DMS79 (cell line): ENCODE results near the gene CRYL1.

Experiments used
- DNase-seq: peaks from one replicate; lab custom pipeline; 2025; lab: John Stamatoyannopoulos, UW

Gene CRYL1, protein sequence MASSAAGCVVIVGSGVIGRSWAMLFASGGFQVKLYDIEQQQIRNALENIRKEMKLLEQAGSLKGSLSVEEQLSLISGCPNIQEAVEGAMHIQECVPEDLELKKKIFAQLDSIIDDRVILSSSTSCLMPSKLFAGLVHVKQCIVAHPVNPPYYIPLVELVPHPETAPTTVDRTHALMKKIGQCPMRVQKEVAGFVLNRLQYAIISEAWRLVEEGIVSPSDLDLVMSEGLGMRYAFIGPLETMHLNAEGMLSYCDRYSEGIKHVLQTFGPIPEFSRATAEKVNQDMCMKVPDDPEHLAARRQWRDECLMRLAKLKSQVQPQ

DNA sequence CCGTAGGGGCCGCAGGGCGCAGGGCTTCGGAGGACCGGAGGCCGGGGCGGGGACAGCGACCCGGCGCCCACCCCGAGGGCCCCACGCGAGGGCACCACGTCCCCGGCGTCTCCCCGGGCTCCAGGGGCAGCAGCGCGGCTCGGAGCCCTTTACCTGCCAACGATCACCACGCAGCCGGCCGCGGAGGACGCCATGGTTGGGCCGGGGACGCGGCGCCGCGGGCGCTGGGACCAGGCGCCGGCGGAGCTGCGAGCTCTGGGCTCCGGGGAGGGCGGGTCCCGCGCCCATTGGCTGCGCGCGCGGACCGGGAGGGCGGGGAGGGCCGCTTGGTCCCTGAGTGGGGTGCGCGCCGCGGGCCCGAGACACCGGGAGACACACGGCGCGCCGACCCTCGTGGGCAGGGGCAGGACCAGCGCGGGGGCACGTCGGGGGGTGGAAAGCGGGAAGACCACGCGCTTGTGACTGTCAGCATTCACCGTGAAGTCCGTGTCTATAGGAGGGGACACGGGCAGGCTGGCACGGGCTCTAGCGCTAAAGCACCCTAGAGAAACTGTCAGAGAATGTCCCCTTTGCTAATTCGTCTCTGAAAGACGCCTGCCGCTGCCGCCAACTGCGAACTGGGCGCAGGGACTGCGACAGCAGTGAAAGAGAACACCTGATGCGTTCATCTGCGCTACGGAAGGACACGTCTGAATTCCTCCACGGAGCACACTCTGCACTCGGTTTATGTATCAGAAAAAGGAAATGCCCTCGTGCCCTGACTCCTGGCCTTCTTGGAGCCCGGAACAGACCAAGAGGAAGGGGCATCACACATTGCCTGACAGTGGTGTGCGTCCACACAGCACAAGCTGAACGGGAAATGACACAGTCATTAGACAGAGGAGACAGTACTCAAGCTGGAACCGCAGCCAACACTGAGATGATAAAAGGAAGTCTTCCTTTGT is at the start of gene CRYL1:
Gene CRYL1, minus strand, starts transcription at position 257 of the 944 bp plus-strand sequence. Its CDS starts 63 bp downstream, at position 194.
- DNase-seq = no peak

DNA sequence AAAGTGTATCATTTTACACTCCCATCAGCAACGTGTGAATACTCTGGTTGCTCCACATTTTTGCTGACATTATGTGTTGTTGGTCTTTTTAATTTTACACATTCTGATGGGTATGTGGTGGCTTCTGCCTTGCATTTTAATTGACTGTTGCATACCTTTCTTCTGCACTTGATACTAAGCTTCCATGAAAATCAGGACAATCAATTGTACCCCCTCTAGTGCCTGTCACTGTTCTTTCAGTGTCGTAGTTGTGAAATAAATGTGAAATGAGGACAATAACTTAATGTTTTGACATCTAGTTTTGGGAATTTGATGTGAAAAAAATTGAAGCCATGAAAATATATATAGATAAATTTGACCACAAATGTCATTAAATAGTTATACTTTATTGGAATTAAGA is 48.0 kb upstream of the CRYL1 start:
- no peak for DNase-seq

DNA sequence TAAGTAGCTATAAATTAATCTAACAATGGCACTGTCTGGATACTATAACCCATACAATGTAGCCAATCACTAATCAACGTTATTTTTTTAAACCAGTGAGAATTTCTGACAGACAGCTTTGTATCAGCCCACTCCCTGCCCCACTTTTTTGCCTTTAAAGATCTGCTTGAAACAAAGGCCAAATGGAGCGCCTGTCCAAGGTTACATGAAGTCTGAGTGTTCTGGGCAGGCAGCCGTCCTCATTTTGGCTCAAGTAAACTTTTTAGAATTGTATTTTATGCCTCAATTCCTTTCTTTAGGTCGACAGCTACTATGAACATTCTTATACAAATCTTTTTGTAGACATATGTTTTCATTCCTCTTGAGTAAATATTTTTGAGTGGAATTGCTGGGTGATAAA is 47.5 kb upstream of the CRYL1 start:
- DNase-seq = no peak

DNA sequence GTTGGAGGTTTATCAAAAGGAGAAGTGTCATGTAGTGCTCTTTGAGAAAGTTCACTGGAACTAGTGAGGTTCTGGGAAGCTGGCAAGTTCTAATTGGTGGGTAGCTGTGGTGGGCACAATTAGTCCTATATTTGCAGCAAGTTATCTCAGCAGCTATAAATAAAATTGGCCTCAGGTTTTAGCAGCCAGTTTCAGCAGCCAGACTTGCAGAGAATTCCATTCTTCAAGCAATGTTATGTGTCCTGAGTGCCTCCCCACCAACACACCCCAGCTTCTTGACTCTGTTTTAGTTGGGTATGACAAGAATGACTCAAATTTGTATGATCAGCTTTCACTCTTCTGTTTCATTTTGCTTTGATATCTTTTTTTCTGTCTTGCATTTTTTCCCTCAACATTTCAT is 46.0 kb upstream of the CRYL1 start:
- no peak for DNase-seq

DNA sequence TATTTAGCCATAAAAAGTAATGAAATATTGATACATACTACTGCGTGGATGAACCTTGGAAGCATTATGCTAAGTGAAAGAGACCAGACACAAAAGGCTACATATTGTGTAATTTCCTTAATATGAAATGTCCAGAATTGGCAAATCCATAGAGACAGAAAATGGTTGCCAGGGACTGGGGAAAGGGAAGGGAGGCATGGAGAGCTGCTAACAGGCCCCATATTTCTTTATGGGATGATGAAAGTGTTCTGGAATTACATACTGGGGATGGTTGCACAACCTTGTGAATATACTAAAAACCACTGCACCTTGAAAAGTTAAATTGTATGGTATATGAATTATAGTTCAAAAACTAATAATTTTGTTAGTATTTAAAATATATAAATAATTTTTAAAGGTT is 44.9 kb upstream of the CRYL1 start:
- no peak for DNase-seq

DNA sequence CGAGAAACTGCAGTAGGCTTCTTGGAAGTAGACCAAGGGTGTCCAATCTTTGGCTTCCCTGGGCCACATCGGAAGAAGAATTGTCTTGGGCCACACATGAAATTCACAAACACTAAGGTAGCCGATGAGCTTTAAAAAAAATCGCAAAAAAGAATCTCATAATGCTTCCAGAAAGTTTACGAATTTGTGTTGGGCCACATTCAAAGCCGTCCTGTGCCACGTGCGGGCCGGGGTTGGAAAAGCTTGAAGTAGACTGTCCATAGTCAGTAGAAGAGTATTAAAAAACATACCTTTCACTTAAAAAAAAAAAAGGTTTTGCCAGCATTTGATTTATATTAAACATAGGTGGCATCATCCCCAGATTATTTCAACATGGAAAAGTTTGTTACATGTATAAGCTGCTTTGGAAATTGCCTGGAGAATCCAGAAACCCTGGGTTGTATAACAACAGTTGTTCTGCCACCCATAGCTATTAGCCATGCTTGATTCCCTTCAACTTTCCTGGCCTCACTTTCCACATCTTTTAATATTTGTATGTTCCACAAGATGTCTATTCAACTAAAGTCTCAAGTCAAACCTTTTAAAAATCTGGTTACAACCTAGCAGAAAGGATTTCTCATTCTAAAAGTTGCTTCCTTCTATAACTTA is 42.3 kb upstream of the CRYL1 start:
- DNase-seq = no peak

DNA sequence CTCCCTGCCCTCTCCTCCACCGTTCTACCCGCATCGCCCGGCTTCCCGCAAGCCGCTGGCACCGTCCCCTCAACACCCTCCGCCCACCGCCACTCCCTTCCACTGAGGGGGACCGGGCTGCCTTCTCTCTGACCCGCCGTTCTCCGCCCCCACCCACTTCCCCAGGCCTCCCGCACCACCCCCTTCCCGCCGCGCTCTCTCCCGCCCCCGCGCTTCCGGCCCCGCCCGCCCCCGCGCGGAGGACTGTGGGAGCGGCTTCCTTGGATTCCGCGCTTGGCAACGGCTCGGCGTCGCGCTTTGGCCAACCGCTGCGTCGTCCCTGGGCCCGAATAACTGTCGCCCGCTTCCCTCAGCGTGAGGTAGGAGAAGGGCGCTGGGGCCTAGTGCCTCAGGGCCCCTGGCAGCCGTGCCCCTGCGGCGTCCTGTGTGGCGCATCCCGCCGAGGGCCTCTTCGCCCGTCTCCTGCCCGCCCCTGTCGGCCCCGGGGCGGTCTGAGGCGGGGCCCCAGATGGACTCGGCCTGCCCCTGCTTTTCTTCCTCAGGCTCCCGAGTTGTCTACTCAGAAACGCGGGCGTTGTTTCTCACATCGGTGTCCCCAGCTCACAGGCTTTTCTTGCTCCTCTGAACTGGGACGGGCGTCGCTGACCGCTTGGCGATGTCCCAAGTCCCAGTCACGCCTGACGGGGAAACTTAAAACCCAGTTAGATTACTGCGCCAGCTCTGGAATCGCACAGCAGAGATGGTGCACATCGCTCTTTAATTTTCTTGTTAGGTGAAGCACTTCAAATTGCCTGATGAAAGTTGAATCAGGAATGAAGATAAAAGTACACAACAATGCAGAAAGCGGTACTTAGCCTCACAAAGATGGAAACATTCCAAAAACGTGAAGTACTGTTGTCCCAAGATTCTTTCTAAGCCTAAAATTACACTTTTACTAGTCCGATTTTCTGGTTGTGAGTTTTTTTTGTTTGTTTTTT is 41.5 kb upstream of the CRYL1 start, which contains the start of gene IFT88:
Gene IFT88, plus strand, starts transcription at position 260 of the 977 bp plus-strand sequence. CDS start 7,229 bp downstream, outside the sequence.
- DNase-seq = peak; percentile 60

DNA sequence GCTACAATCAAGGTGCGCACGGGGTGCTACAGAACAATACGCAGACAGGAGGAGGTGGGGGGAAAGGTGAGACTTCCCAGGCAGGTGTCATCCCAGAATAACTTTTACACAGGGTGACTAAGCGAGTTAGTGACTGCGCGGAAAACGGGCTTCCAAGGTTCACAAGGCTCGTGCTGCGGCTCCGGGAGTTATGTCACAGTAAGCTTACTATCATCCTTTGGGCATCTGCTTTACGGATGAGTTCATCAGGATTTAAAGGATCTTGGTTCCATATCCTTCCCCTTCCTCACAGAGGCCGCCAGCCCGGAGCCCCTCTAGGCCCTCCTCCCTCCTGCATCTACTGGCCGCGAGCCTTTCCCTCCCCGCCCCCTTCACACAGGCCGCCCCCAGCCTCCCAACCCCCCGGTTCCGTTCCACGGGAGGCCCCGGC is 40.8 kb upstream of the CRYL1 start:
- peak; percentile 42 for DNase-seq

DNA sequence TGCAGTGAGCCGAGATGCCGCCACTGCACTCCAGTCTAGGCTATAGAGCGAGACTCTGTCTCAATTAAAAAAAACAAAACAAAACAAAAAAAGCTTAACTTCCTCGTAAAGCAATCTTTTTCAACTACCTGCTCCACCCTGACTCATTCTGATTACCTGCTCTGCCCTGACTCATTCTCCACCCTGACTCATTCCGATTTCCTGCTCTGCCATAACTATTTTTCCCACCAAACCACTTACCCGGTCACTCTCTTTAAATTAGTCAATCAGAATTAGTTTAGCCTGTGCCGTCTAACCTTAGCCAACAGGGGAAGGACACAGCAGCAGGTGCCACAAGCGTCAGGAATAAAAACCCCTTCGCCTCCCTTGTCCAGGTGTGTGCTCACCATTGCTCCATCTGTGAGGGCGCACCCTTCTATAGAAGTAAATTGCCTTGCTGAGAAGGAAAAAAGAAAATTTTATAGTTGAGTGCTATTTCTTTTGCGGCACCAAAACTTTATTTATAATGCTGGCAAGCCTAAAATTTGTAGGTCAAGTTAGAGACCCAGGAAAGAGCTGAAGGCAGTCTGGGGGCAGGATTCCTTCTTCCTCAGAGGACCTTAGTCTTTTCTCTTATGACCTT is 39.6 kb upstream of the CRYL1 start:
- no peak for DNase-seq

DNA sequence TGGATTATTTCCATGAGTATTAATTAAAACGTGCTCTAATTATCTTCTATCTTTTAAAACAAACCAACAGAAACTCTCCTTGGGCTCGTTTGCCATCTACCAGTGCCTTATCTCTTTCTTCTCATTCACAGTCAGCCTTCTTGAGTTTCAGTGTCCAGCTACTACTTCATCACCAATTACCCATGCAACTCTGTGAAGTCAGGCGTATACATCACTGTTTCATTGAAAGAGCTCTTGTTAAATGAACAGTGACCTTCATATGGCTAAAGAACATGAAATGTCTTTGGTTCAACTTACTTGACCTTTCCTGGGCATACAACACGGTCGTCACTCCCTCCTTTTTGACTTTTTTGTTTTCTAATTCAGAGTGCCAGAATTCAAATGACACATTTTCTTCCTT is 36.1 kb upstream of the CRYL1 start:
- DNase-seq = no peak

DNA sequence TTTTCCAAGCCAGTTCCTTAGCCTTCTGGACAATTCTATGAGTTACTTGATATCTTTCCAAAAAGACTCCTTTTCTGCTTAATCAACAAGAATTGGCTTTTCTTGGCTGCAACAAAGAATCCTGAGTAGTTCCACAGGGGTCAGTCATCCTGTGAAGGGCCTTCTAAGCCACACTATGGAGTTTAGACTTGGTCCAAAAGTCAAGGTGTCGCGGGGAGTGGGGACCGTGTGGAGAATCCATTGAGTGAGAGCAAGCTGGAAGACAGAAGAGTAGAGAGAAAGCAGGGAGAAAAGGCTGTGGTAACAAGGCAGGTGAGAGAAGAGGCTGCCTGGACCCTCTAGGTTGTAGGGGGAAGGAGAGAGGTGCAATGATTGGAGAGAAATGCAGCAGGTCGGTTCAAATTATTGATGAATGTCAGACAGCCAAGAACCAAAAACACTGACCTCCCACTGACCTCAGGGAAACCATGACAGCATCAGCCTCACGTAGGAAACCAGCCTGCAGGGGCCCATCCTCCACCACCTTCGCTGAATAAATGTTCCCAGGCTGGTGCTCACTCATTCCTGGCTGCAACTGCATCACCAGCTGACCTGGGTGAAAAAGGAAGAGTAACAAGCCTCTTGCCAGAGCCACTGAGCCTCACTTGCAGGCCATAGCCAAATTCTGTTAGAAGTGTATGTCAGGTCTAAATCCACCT is 34.2 kb upstream of the CRYL1 start:
- DNase-seq = no peak

DNA sequence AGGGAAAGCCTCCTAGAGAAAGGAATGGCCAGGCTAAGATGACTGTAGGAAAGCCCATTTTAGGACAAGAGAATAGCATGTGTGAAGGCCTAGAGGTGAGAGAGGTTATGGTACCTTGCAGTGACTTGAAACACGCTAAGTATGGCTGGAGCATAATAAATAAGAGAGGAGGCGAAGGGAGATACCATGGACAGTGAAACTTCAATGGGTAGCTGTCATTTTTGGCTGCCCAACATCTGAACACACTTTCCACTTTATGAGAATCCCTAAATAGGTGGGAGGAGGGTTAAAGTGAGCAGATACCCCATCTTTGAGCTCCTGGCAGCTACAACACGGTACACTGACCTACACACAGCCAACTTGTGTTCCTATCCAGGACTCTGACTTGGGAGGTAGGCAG is 33.3 kb upstream of the CRYL1 start:
- no peak for DNase-seq

DNA sequence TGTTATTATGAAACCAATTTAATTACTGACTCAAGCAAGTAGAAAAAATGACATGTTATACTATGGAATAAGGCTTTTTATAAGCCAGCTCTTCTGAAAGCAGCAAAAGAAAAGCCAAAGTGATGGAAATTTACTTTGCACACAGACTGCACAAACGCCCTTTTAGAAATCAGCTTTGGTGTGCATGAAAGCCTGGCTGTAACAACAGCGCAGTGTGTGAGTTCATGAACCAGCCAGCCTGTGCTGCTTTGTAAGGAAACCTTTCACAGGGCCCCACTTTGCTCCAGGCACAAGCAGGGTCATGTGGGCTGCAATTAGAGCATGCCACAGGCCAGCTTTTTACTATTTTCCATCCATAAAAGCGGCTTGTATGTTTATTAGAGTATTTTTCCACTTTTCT is 27.7 kb upstream of the CRYL1 start:
- no peak for DNase-seq

DNA sequence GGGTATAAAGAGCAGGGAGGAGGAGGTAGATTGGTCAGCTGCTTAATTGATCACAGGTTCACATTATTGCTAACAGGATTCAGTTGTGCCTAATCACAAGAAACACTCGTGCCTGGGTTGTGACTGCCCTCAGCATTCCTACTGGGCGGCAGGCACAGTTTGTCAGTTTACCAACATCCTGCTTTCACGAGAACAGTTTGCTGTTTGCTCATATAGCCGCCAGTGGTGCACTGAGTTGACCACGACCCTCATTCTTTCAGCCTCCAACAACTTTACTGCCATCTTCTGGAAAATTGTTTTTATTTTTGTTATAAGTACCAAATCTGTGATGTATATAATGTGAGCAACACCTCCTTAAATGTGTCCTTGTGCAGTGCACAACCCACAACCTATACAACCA is 25.1 kb upstream of the CRYL1 start:
- no peak for DNase-seq

DNA sequence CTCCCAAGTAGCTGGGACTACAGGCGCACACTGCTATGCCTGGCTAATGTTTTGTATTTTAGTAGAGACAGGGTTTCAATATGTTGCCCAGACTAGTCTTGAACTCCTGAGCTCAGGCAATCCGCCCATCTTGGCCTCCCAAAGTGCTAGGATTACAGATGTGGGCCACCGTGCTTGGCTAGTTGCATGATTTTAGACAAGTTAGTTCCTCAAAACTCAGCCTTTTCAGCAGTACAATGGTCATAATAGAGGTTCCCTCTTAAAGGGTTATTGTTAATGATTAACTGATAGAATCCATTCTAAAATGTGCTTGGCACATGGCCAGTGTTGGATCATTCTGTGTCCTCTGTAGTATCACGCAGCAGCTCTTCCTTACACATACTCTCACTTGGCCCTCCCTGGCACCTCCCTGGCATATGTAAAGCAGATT is 21.8 kb upstream of the CRYL1 start:
- DNase-seq = no peak

DNA sequence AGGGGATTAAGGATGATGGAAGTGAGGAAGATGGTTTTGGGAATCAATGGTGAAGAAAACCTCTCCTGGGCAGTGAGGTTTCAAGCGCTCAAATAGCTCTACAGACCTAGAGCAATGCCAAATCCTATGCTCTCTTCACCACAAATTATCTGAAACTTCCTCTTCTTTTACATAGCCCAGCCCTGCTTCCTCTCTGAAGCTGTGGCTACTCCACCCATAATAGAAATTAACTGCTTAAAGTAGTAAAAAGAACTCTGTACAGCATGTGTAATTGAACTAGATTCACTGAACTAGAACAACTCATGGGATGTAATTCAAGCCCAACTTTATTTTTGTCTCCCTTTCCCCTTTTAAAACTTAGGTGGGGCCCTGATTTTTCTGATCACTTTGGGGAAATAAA is 20.9 kb upstream of the CRYL1 start:
- no peak for DNase-seq

DNA sequence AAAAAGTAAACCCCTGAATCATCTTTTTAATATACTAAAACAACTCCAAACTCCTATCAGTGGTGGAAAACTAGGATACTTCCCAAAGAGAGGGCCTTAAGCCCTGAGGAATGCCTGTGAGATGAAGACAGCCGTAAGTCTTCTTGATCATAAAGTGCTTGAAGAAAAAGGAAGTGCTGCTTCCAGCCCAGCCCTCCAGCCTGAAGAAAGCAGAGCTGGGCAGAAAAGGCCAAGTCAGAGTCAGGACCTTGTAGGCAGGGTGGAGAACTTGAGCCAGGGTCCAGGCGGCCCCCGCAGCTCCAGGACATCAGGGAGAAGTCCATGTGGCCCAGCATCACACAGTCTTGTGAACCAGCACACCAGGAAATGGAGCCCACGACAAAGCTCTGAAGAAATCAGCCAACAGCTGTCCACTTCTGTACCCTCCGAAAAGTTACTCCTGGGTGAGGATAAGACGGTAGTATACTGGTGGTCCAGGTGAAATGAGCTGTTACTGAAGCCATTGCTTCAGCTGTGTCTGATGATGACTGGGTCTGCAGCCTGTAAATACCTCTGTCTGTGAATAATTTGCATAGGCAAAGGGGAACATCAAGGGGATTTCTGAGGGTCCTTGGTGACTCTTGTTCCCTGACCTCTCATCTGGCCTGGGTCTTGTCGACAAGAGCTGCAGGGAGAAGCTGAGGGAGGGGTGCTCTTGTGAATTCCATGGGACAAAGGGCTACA is 18.7 kb upstream of the CRYL1 start:
- DNase-seq = no peak

DNA sequence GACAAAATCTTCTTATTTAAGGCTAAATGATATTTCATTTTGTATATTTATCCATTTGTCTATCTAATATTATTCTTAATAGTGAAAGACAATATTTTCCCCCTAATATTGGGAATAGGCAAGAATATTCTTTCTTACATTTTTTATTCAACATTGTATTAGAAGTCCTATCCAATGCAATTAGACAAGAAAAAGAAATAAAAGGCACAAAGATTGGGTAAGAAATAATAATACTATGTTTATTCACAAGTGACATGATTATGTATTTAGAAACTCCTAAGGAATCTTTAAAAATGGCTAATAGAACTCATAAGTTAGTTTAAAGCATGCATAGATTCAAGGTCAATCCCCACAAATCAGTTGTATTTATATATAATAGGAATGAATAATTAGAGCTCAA is 11.3 kb upstream of the CRYL1 start:
- DNase-seq = no peak

DNA sequence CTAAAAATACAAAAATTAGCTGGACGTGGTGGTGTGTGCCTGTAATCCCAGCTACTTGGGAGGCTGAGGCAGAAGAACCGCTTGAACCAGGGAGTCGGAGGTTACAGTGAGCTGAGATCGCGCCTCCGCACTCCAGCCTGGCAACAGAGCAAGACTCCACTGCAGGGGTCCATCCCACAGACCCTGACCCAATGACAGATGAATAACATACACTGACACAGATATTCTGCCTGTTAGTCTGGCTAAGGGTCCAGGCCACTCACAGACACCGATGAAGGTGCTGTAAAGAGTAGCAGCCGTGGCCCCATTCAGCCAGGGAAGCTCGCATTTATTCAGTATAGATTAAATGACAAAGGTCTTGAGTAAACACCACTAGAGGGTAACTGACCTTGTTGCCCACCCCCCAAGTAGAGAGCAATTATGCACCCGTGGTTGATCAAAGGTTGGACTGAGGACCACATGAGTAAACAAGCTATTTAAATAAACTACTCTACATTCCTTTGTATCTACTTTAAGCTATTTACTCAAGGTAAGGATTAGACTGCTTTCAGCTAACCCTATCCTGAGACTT is 8.5 kb upstream of the CRYL1 start:
- DNase-seq = no peak
